HG03025 (cell line): ENCODE measurements around the gene ASXL2.
"Not testable (repeated sequence)": the region's sequence is repeated elsewhere in the genome, so short reads cannot be mapped to it uniquely, and the experiment has no call there.

ENCODE experiments used
- ATAC-seq: cut with Tn5 transposase; IDR thresholded peaks from one replicate; pipeline ENCODE4 v1.9.1; 2021; ENCODE audit warnings: mild to moderate bottlenecking, moderate library complexity; ENCODE audit not compliant: unreplicated experiment, low FRiP score

ASXL2 gene

GRCh38 chr2:25838152-25838756, 40.0 kb downstream of the ASXL2 start:
- no peak for ATAC-seq

GRCh38 chr2:25835906-25836305, 42.4 kb downstream of the ASXL2 start:
- ATAC-seq, result no peak

- ATAC-seq, result no peak
These were observed 44.7 kb downstream of the ASXL2 start for GRCh38 chr2:25833566-25833965.

DNA sequence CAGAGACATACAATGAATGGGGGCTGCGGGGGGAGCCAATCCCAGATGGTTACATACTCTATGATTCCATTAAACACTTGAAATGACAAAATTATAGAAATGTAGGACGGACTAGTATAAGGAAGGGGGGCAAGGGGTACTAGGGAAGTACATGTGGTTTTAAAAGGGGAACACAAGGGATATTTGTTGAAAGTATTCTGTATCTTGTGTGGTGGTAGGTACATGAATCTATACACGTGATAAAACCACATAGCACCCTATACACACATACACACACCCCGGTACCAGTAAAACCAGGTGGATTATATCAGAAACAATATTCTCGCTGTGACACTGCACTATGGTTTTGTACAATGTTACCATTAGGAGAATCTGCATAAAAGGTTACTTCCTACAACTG, 45.4 kb downstream of the ASXL2 start:
- ATAC-seq, result no peak

- ATAC-seq, result no peak
These were observed 46.4 kb downstream of the ASXL2 start for GRCh38 chr2:25831746-25832449.

DNA sequence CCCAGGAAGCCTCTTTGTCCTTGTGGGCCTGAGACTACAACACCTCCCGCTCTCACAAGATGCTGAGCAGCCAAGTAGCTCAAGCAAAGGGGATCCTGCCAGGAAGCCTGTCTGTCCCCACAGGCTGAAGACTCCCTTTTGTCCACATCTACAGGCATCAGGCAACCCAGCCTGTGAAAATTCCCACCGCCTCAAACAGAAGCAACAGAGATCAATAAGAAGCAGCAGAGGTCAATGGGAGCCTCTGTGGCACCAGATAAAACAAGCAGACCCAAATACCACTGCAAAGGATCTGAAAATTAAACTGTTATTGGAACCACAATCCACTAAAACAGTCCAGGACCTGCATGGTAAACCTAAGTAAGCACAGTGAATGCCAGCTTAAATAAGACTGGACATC, 48.5 kb downstream of the ASXL2 start:
- ATAC-seq, result no peak

DNA sequence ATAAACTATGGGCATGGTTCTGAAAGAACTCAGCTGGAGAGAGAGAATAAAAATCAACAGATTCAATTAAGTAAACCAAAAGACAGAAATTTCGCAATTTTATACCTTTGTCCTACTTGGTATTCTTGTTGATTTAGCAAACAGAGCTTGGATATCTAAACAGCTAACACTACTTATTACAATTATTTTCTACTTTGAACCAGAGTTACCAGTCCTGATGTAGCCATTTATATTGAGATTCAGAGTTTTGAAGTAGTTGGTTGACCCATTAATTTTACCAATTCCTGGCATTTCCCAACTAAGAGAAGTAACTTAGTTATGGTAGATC, 48.9 kb downstream of the ASXL2 start:
- ATAC-seq, result no peak

DNA sequence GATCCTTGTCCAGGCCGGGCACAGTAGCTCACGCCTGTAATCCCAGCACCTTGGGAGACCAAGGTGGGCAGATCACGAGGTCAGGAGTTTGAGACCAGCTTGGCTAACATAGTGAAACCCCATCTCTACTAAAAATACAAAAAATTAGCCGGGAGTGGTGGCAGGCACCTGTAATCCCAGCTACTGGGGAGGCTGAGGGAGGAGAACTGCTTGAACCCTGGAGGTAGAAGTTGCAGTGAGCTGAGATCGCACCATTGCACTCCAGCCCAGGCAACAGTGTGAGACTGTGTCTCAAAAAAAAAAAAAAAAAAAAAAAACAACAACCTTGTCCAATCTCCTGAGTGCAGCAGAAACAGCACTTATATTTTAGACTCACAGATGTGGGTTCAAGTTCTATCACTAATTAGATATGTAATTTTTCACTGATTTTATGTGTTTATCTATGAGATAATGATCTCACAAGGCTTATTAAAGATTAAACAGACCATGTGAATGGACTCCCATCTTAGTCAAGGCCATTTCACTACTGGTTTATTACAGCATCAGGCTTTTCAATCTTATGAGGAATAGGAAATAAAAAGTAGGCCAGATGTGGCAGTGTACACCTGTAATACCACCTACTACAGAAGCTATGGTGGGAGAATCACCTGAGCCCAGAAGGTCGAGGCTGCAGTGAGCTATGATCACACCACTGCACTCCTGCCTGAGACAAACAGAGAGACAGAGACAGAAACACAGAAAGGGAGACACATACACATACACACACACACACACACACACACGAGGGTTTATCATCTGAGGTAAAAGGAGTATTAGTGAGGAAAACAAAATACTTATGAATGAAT, 49.5 kb downstream of the ASXL2 start:
- not testable (repeated sequence) for ATAC-seq

- no peak for ATAC-seq
These were observed 53.0 kb downstream of the ASXL2 start for GRCh38 chr2:25825238-25825637.

GRCh38 chr2:25824718-25825117, 53.6 kb downstream of the ASXL2 start:
- ATAC-seq, result no peak

GRCh38 chr2:25824216-25824615, 54.1 kb downstream of the ASXL2 start:
- ATAC-seq, result no peak

DNA sequence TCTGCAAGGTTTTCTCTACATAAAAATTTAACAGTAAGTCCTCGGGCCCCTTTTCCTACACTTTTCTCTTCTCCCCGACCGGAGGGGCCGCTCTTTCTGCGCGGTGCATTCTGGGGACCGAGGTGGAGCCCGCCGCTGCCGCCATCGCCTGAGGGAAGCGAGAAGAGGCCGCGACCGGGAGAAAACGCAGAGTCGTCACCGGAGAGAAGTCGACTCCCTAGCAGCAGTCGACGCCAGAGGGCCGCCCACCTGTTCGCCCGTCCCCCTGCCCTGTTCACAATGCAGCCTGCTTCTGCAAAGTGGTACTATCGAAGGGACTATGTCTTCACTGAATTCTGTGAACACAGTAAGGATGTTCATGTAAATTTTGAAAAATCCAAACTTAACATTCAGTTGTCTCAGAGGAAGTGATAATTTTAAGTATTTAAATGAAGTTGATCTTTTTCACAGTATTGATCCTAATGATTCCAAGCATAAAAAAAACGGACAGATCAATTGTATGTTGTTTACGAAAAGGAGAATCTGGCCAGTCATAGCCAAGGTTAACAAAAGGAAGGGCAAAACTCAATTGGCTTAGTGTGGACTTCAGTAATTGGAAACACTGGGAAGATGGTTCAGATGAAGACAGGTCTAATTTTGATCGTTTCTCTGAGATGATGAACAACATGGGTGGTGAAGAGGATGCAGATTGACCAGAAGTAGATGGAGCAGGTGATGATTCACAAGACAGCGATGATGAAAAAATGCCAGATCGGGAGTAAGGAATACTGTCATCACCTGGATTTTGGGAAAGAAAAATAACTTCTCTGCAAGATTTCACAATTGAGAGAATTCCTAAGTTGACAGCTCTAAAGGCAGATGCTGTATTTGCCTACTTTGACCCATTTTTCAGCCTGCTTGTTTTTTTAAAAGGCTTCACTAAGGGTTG, 55.8 kb downstream of the ASXL2 start:
- ATAC-seq, result no peak

- ATAC-seq, result no peak
These were observed 56.8 kb downstream of the ASXL2 start for GRCh38 chr2:25821225-25822056.

- ATAC-seq, result no peak
These were observed 58.7 kb downstream of the ASXL2 start for GRCh38 chr2:25819597-25820039.

GRCh38 chr2:25817630-25818029, 60.7 kb downstream of the ASXL2 start:
- no peak for ATAC-seq

DNA sequence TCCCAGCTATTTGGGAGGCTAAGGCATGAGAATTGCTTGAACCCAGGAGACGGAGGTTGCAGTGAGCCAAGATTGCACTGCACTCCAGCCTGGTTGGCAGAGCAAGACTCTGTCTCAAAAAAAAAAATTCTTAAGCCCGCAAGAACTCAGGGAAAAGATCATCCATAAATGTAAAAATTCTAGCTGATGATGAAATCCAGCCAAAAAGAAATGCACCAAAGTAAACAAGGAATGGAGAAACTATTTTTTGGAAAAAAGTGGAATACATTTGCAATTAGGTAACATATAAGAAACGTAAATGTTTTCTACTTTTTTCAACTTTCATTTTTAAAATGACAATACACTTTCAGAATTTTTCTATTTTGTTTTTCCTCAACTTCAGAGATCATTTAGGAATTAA, 61.3 kb downstream of the ASXL2 start:
- no peak for ATAC-seq

DNA sequence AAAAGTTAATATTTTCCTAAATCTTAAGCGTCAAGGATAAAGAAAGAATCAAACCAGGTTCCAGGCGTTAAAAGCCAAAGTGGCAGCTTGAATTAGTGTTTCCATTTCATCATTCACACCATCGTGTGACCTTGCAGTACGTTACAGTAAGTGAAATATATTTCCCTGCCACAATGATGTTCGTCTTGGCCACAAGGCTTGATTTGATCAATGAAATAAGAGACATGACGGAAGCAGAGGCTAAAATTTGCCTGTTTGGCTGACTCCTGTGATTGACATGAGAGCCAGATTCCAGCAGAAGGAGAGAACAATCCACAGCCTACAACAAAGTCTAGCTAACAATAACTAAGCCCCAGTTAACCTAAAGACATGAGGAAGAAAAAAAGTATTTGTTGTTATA, 62.0 kb downstream of the ASXL2 start:
- ATAC-seq, result no peak

GRCh38 chr2:25814681-25815080, 63.6 kb downstream of the ASXL2 start:
- no peak for ATAC-seq

DNA sequence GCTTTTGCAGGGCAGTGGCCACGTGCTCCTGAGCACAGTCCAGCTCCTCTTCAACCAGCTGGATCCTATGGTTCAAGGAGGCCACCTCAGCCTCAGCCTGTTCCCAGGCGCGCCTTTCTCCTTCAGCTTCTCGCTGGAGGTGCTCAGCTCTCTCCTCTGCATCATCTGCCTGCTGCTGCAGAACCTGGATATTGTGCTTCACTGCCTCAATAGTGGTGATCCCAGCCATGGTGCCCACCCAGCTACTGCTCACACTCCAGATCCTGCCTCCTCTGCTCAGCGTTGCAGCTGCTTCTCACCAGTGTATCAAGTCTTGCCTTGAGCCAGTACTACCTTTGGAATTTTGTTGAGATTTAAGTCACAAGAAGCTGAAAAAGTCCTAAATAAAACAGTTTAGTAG, 67.9 kb downstream of the ASXL2 start:
- no peak for ATAC-seq

DNA sequence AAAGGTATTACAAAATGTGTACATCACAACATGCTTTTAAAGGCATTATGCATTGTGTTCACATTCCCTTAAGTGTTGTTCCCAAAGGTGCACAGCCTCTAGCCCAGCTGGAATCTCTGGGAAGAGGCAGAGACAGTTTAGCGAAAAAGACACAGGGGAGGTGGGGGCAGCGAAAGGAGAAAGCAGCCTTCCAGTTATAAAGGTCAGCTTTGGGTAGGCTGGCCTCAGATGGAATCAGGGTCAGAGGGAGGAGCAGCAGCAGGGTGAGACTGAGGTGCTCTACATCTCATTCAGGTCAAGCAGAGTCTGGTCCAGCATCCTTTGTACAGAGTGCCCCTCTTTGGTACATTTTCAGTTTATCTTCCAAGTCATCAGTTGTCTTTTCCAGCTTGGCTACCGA, 68.6 kb downstream of the ASXL2 start:
- no peak for ATAC-seq
